C1 segment of cervical spinal cord (tissue), 14 donors: ENCODE results near the gene KRTAP2-3.
"Not testable (repeated sequence)": the region's sequence is repeated elsewhere in the genome, so short reads cannot be mapped to it uniquely, and the experiment has no call there.

Experiments
- DNase-seq, 14 donors: peaks; one replicate each; lab custom pipeline; 2025; lab: John Stamatoyannopoulos, UW

Gene KRTAP2-3

GRCh38 chr17:41067281-41067680 is 7.4 kb upstream of the KRTAP2-3 start:
- DNase-seq: no peak

- DNase-seq: no peak
Measured at GRCh38 chr17:41065829-41066624, 6.1 kb upstream of the KRTAP2-3 start, which contains the start of gene KRTAP2-4. TSS of gene KRTAP2-4 (minus strand) at chr17:41065879. CDS start at chr17:41065845, 34 bp downstream.

DNA sequence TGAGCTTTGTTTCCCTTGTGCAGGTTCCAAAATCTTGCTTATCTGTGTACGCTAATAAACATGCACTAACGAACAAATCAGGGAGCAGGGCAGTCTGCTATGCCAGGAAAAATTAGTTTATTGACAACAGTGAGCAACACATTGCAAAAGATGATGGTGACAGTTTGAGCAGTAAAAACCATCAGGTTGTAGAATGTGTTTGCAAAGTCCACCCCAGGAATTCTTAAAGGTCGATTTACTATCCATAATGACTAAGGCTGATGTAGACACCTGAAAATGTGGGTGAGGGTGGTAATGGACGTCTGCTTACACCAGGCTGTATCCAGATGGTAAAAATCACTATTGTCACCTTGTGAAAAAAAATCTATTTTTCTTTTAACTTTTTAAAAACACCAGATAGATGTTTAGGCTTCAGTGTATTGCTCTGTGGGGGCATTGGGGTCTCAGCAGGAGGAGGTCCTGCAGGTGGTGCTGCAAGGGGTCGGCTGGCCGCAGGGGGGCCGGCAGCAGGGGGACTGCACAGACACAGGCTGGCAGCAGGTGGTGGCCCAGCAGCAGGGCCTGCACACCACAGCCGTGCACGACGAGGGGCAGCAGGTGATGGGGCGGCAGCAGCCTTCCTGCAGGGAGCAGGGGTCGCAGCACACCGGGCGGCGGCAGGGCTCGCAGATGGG is 5.2 kb upstream of the KRTAP2-3 start:
- DNase-seq: not testable (repeated sequence)

- no peak for DNase-seq
Measured at GRCh38 chr17:41064301-41064700, 4.4 kb upstream of the KRTAP2-3 start.

DNA sequence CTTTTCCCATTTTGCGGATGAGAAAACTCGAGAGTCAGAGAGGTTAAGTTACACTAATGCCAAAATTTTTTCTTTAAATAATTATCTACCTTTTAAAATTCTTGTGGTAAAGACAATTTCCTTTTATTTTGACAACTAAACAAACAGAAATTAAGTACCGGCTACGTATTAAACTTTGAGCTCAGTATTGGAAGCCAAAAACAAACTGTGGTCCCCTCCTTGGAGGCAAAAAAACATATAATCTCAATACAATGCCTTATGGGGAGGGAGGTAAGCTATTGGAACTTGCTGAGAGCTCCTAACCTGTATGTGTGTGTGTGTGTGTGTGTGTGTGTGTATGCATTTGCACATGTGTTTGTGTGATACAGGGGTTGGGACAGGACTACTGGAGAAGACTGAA is 3.5 kb upstream of the KRTAP2-3 start:
- DNase-seq: no peak

DNA sequence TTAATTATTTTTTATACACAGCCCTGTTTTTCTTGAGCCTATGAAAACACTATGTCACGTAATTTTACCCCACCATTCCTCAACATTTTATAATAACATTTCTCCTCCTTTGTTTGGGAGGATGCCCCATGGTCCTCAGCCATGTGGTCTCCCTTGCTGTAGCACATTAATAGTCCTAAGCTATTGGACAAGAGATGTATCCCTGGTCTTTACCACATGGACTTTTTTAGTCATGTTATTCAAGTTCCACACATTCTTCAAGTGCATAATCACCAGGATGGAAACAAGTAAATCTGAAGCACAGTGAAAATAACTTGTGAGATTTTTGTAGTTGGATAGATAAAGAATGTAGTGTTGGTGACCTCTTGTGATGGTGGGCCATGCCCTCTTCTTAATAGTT is 2.0 kb upstream of the KRTAP2-3 start:
- DNase-seq: no peak

DNA sequence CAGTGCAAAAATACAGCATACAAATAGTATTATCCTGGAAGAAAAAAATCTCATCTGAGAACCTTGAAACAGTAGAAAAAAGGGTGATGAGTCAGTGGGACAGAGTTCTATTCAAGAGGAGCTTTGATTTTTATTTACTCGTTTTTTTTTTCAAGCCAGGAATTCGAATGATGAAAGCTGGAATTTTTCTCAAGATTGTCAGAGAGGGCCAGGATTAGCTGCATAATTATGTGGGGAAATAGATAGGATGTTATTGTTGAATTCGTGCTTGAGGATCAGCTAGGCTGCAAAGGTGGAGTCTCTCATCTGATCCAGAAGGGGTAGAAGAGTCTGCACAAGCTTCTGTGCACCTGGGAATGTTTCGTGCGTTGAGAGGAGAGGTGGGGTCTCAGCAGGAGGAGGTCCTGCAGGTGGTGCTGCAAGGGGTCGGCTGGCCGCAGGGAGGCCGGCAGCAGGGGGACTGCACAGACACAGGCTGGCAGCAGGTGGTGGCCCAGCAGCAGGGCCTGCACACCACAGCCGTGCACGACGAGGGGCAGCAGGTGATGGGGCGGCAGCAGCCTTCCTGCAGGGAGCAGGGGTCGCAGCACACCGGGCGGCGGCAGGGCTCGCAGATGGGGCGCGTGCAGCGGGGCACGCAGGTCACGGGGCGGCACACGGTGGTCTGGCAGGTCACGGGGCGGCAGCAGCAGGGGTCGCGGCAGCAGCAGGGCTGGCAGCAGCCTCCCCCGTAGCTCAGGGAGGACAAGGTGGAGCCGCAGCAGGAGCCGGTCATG is 450 bp downstream of the KRTAP2-3 start:
- not testable (repeated sequence) for DNase-seq

GRCh38 chr17:41058741-41059140 is 1.2 kb downstream of the KRTAP2-3 start:
- no peak for DNase-seq

- DNase-seq: no peak
Measured at GRCh38 chr17:41057547-41057946, 2.4 kb downstream of the KRTAP2-3 start.

- not testable (repeated sequence) for DNase-seq
Measured at GRCh38 chr17:41055130-41055529, 4.8 kb downstream of the KRTAP2-3 start, which contains the start of gene KRTAP2-2. TSS of gene KRTAP2-2 (minus strand) at chr17:41055230. CDS start at chr17:41055211, 19 bp downstream.

GRCh38 chr17:41054556-41054955 is 5.4 kb downstream of the KRTAP2-3 start:
- not testable (repeated sequence) for DNase-seq

DNA sequence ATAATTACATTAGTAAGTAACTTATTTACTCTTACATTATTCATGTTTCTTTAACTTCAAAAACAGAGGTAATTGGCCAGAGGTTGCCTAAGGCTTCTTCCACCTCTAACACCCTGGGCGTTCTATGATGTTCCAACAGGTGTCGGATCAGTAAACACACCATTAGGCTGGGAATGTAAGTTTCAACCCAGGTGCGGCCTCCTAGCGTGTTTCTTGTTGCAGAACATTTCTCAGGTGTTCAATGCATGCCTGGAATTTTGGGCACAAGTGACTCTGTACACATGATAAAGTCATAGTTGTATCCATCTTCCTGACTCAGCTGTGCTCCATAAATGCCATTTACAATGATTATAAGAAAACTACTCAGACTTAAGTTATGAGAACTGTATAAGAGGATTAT is 5.9 kb downstream of the KRTAP2-3 start:
- DNase-seq: no peak

DNA sequence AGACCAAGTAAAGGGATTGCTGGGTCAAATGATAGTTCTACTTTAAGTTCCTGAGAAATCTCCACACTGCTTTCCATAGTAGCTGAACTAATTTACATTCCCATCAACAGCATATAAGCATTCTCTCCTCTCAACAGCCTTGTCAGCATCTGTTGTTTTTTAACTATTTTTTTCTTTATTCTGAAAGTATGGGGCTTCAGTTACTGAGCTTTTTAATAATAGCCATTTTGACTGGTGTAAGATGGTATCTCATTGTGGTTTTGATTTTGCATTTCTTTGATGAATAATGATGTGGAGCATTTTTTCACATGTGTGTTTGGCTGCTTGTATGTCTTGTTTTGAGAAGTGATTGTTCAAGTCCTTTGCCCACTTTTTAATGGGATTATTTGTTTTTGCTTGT is 7.3 kb downstream of the KRTAP2-3 start:
- no peak for DNase-seq

DNA sequence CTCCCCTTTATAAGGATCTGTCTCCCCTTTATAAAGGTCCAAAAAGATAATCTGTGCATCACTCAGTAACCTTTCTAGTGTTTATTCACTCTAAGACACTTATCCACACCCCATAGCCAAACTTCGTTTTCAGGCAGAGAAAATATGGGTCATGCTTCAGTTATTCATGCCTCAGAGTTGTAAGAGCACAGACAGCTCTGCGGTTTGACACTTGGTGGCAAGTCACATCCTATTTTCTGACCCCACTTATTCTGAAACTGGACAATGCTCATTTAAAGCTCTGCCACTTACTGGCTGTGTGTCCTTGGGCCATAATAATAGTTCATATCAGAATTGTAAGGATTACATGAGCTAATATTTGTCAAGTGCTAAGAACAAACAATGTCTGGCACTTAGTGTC is 10.8 kb downstream of the KRTAP2-3 start:
- no peak for DNase-seq

- DNase-seq: no peak
Measured at GRCh38 chr17:41048441-41048840, 11.5 kb downstream of the KRTAP2-3 start.

GRCh38 chr17:41046735-41047465 is 13.0 kb downstream of the KRTAP2-3 start, which contains the start of gene KRTAP2-1:
TSS of gene KRTAP2-1 (minus strand) at chr17:41047316. CDS start at chr17:41047267, 49 bp downstream.
- not testable (repeated sequence) for DNase-seq

GRCh38 chr17:41042953-41043352 is 17.0 kb downstream of the KRTAP2-3 start:
- DNase-seq: no peak

- not testable (repeated sequence) for DNase-seq
Measured at GRCh38 chr17:41040783-41041571, 18.9 kb downstream of the KRTAP2-3 start, which contains the start of gene KRTAP1-1. TSS of gene KRTAP1-1 (minus strand) at chr17:41041450. CDS start at chr17:41041397, 53 bp downstream.

GRCh38 chr17:41037853-41038350 is 22.0 kb downstream of the KRTAP2-3 start:
- no peak for DNase-seq

- DNase-seq: not testable (repeated sequence)
Measured at GRCh38 chr17:41034346-41034935, 25.5 kb downstream of the KRTAP2-3 start, which contains the start of gene KRTAP1-3. TSS of gene KRTAP1-3 (minus strand) at chr17:41034874. CDS start at chr17:41034821, 53 bp downstream.
